GM20000 (cell line): Measurements from ENCODE around the gene C4BPB.

Source experiments
- DNase-seq: peaks from one replicate; pipeline ENCODE4 v3.0.0; 2012; ENCODE audit warnings: low spot score
- TF ChIP-seq, protein P1 (sequence below): IDR thresholded peaks from 2 replicates; pipeline ENCODE4 v1.5.1; 2012; ENCODE audit warnings: mild to moderate bottlenecking, control low read depth; ENCODE audit errors: extremely low read depth, missing control alignments

Gene C4BPB

DNA sequence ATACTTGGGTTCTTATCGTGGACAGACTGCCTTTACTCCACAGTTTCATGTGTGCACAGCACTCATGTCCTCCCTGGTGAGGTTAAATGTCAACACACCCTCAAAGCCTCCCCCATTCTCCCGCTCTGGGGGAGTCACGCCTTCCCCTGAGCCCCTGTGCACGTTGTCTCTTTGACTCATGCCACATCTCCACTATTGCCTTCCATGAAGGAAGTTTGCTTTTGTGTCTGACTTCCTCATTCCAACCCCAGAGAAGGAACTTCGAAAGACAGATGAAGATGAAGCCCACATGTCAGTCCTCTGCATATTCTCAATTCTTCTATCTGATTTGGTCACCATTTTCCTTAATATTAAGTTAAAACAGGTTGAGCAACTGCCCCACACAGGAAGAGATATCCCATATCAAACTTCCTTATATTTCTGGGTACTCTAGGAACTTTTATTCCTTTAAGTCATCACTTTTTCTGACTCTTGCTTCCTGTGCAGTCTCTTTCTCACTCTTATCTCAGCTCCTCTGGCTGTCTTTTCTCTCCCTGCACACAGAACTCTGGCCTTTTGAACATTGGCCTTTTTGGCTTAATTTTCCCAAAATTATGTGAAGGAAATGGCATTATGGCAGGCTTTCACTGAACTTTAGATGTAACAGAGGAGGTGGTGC is 56.9 kb downstream of the C4BPB start:
- DNase-seq: no peak
- TF ChIP-seq, protein P1, sequence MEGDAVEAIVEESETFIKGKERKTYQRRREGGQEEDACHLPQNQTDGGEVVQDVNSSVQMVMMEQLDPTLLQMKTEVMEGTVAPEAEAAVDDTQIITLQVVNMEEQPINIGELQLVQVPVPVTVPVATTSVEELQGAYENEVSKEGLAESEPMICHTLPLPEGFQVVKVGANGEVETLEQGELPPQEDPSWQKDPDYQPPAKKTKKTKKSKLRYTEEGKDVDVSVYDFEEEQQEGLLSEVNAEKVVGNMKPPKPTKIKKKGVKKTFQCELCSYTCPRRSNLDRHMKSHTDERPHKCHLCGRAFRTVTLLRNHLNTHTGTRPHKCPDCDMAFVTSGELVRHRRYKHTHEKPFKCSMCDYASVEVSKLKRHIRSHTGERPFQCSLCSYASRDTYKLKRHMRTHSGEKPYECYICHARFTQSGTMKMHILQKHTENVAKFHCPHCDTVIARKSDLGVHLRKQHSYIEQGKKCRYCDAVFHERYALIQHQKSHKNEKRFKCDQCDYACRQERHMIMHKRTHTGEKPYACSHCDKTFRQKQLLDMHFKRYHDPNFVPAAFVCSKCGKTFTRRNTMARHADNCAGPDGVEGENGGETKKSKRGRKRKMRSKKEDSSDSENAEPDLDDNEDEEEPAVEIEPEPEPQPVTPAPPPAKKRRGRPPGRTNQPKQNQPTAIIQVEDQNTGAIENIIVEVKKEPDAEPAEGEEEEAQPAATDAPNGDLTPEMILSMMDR: no peak
